SK-N-MC (cell line): ENCODE data around the gene FN1.

ENCODE experiments used
- EZH2 ChIP-seq: fragments of 200-600 bp; sonication (generic); IDR thresholded peaks from one replicate; pipeline ENCODE4 v1.6.1; 2017; ENCODE audit warnings: antibody characterized with exemption
- FOXP2 ChIP-seq: optimal IDR thresholded peaks from 2 replicates; pipeline ENCODE3; 2011; ENCODE audit warnings: mild to moderate bottlenecking, moderate library complexity; ENCODE audit not compliant: insufficient read depth; ENCODE audit errors: extremely low read length, control extremely low read depth
- POLR2AphosphoS5 ChIP-seq: IDR thresholded peaks from 2 replicates; pipeline ENCODE4 v1.6.1; 2012; ENCODE audit warnings: mild to moderate bottlenecking, low read depth, low read length, borderline replicate concordance

DNA sequence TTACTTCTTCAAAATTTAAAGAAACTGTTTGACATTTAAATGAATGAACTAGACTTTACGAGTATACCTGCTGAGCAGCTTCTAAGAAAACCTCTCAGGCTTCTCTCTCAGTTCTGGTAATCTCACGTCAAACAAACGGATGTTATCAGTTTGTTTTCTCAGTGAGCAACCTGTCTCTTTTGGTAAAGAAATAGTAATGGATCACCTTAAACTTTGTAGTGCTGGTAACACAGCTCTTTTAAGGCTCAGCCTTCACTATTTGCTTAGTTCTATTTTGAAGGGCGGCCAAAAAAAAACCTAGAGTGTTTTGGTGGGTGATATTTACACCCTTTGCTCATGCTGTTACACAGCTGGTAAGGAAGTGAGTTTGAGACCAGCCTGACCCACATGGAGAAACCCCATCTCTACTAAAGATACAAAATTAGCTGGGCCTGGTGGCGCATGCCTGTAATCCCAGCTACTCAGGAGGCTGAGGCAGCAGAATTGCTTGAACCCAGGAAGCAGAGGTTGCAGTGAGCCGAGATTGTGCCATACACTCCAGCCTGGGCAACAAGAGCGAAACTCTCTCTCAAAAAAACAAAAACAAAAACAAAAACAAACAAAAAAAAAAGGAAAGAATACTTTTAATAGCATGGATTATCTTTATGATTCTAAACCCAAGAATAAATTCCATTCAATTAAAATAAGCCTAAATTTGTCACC is 15.9 kb downstream of the FN1 start:
- no peak for TF ChIP-seq EZH2
- no peak for TF ChIP-seq POLR2AphosphoS5
- TF ChIP-seq FOXP2 = no peak
